ENCODE results near the gene TAPBPL.

DNA sequence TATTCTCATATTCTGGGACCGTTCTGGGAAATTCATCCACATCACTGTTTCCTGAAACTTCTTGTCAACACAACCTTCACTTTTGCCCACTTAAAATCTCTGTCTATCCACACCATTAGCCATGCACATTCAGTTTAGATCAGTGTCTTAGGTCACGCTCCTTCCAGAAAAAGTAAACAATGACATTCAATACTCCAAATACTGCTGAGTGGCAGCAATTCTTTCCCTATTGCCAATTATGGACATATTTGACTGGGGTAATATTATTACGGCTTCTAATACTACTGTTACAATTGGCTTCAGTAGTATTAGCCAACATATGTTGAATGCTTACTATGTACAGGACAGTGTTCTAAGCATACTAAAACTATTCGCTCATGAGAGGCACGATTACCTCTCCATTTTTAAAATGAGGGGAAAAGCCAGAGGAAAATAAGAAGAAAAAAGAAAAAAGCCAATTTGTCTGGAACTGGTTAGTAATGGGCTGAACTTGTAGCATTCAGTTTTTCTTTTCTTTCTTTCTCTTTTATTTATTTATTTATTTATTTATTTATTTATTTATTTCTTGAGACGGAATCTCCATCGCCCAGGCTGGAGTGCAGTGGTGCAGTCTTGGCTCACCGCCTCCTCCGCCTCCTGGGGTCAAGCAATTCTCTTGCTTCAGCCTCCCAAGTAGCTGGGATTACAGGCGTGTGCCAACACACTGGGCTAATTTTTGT, 44.4 kb upstream of the TAPBPL start:
- TF ChIP-seq, protein P1, sequence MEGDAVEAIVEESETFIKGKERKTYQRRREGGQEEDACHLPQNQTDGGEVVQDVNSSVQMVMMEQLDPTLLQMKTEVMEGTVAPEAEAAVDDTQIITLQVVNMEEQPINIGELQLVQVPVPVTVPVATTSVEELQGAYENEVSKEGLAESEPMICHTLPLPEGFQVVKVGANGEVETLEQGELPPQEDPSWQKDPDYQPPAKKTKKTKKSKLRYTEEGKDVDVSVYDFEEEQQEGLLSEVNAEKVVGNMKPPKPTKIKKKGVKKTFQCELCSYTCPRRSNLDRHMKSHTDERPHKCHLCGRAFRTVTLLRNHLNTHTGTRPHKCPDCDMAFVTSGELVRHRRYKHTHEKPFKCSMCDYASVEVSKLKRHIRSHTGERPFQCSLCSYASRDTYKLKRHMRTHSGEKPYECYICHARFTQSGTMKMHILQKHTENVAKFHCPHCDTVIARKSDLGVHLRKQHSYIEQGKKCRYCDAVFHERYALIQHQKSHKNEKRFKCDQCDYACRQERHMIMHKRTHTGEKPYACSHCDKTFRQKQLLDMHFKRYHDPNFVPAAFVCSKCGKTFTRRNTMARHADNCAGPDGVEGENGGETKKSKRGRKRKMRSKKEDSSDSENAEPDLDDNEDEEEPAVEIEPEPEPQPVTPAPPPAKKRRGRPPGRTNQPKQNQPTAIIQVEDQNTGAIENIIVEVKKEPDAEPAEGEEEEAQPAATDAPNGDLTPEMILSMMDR (conservative IDR thresholded peaks at IDR 0.05; ENCODE audit: low read depth, low read length): no peak
- TF ChIP-seq RFX5 (IDR thresholded peaks at IDR 0.05; ENCODE audit: low read depth, low read length) (no peak), CEBPB (IDR thresholded peaks at IDR 0.05; ENCODE audit: low read depth, low read length) (no peak), MAZ (IDR thresholded peaks at IDR 0.05; ENCODE audit: borderline replicate concordance, low read depth, low read length) (no peak), RCOR1 (IDR thresholded peaks at IDR 0.05; ENCODE audit: insufficient replicate concordance, low read length) (no peak), POLR2A (IDR thresholded peaks at IDR 0.05; ENCODE audit: low read depth, low read length) (no peak), MAFK (IDR thresholded peaks at IDR 0.05; ENCODE audit: low read depth, low read length) (no peak; the same call in 1 of the 2 replicates), NFE2L2 (IDR thresholded peaks at IDR 0.05; ENCODE audit: low read depth, low read length) (no peak), MXI1 (IDR thresholded peaks at IDR 0.05; ENCODE audit: borderline replicate concordance, low read depth, low read length) (no peak), CHD1 (IDR thresholded peaks at IDR 0.05; ENCODE audit: low read depth, low read length) (no peak), FOS (IDR thresholded peaks at IDR 0.05; ENCODE audit: low read depth, low read length) (no peak), SMC3 (IDR thresholded peaks at IDR 0.05; ENCODE audit: low read depth, low read length) (no peak)
- TF ChIP-seq, protein P2, sequence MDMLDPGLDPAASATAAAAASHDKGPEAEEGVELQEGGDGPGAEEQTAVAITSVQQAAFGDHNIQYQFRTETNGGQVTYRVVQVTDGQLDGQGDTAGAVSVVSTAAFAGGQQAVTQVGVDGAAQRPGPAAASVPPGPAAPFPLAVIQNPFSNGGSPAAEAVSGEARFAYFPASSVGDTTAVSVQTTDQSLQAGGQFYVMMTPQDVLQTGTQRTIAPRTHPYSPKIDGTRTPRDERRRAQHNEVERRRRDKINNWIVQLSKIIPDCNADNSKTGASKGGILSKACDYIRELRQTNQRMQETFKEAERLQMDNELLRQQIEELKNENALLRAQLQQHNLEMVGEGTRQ (IDR thresholded peaks at IDR 0.05; ENCODE audit: low read depth, low read length): no peak
- TF ChIP-seq, protein P3, sequence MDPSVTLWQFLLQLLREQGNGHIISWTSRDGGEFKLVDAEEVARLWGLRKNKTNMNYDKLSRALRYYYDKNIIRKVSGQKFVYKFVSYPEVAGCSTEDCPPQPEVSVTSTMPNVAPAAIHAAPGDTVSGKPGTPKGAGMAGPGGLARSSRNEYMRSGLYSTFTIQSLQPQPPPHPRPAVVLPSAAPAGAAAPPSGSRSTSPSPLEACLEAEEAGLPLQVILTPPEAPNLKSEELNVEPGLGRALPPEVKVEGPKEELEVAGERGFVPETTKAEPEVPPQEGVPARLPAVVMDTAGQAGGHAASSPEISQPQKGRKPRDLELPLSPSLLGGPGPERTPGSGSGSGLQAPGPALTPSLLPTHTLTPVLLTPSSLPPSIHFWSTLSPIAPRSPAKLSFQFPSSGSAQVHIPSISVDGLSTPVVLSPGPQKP (IDR thresholded peaks at IDR 0.05; ENCODE audit: borderline replicate concordance, low read depth, low read length): no peak
